Measurements from ENCODE around the gene GIGYF1. TPM values are rescaled to one million over a fixed set of nuclear protein-coding genes. Genes with fewer than 3 reads are reported as not detected.
"Not testable (repeated sequence)": the region's sequence is repeated elsewhere in the genome, so short reads cannot be mapped to it uniquely, and the experiment has no call there.

Gene GIGYF1
- 21.8 and 22.1 TPM in 2 replicates for total RNA-seq (2014; rRNA removed; shearing (Covaris generic))
- polyA plus RNA-seq (2015; cell fraction: cytosol; rRNA removed), result 24.9 and 32.6 TPM in 2 replicates
- 329 and 342 TPM in 2 replicates for polyA plus RNA-seq (2015; cell fraction: nucleus; rRNA removed)

GRCh38 chr7:100694098-100694745, at the start of gene GIGYF1:
Gene GIGYF1 (minus strand): TSS chr7:100694250. CDS start chr7:100688238, 6,012 bp downstream.
- in situ Hi-C loops (cut with HindIII; ENCODE audit: low pct_unique_long_range_greater_than_20kb, low sequenced_read_pairs), result no loop called here
- DNase-seq (ENCODE audit: low read depth, low spot score), result peak; percentile 71

DNA sequence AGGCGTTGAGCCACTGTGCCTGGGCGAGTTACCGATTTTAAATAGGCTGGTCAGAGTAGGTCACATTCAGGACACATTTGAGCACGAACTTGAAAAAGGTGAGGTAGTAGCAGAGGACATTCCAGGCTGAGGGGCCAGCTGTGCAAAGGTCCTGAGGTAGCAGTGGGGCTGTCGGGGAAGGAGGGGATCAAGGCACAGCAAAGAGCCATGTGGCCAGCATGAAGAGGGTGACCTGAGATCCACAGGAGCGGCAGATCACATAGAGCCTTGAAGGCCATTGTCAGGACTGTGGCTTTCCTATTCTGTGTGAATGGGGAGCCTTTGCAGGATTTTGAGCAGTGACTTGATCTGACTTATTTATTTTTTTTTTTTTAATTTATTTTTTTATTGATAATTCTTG, 45.9 kb upstream of the GIGYF1 start:
- in situ Hi-C loops (cut with HindIII; ENCODE audit: low pct_unique_long_range_greater_than_20kb, low sequenced_read_pairs), result no loop called here
- no peak for DNase-seq (ENCODE audit: low read depth, low spot score)

GRCh38 chr7:100736671-100737070, 42.6 kb upstream of the GIGYF1 start:
- no peak for DNase-seq (ENCODE audit: low read depth, low spot score)
- in situ Hi-C loops (cut with HindIII; ENCODE audit: low pct_unique_long_range_greater_than_20kb, low sequenced_read_pairs), result no loop called here

GRCh38 chr7:100735730-100736129, 41.7 kb upstream of the GIGYF1 start:
- no peak for DNase-seq (ENCODE audit: low read depth, low spot score)
- in situ Hi-C loops (cut with HindIII; ENCODE audit: low pct_unique_long_range_greater_than_20kb, low sequenced_read_pairs), result no loop called here

DNA sequence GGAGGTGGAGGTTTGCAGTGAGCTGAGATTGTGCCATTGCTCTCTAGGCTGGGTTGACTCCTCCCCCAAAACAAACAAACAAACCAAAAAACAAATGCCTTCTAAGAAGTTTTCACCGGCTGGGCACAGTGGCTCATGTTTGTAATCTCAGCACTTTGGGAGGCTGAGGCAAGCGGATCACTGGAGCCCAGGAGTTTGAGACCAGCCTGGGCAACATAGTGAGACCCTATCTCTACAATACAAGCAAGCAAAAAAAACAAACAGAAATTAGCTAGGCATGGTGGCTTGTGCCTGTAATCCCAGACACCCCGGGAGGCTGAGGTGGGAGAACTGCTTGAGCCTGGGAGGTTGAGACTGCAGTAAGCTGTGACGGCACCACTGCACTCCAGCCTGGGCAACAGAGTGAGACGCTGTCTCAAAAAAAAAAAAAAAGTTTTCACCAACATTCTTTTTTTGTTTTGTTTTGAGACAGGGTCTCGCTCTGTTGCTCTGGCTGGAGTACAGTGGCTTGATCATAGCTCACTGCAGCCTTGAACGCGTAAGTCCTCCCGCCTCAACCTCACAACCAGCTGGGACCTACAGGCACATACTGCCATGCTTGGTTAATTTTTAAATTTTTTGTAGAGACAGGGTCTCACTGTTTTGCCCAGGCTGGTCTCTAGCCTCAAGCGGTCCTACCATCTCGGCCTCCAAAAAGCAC, 38.0 kb upstream of the GIGYF1 start:
- no peak for DNase-seq (ENCODE audit: low read depth, low spot score)
- in situ Hi-C loops (cut with HindIII; ENCODE audit: low pct_unique_long_range_greater_than_20kb, low sequenced_read_pairs), result no loop called here

- in situ Hi-C loops (cut with HindIII; ENCODE audit: low pct_unique_long_range_greater_than_20kb, low sequenced_read_pairs), result no loop called here
Measured at GRCh38 chr7:100730136-100730800, 36.2 kb upstream of the GIGYF1 start.

GRCh38 chr7:100728196-100728595, 34.1 kb upstream of the GIGYF1 start:
- in situ Hi-C loops (cut with HindIII; ENCODE audit: low pct_unique_long_range_greater_than_20kb, low sequenced_read_pairs), result no loop called here
- no peak for DNase-seq (ENCODE audit: low read depth, low spot score)

More at GRCh38 chr7:100730136-100730800, 36.2 kb upstream of the GIGYF1 start:
- DNase-seq (ENCODE audit: low read depth, low spot score), result no peak

GRCh38 chr7:100726996-100727761, 33.1 kb upstream of the GIGYF1 start:
- in situ Hi-C loops (cut with HindIII; ENCODE audit: low pct_unique_long_range_greater_than_20kb, low sequenced_read_pairs), result no loop called here
- no peak for DNase-seq (ENCODE audit: low read depth, low spot score)

DNA sequence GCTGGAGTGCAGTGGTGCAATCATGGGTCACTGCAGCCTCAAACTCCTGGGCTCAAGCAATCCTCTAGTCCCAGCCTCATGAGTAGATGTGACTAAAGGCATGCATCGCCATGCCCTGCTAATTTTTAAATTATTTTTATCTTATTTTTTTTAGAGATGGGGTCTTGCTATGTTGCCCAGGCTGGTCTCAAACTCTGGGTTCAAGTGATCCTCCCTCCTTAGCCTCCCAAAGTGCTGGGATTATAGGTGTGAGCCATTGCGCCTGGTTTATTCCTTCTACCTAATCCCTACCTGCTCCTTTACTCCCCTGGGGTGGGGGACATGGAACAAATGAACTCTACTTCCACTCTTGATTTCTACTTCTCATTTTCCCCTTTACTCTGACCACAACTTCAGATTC, 30.3 kb upstream of the GIGYF1 start:
- in situ Hi-C loops (cut with HindIII; ENCODE audit: low pct_unique_long_range_greater_than_20kb, low sequenced_read_pairs), result not testable (repeated sequence)

GRCh38 chr7:100723732-100724275, 29.8 kb upstream of the GIGYF1 start:
- DNase-seq (ENCODE audit: low read depth, low spot score), result no peak
- in situ Hi-C loops (cut with HindIII; ENCODE audit: low pct_unique_long_range_greater_than_20kb, low sequenced_read_pairs), result no loop called here

More for the DNA sequence above, 30.3 kb upstream of the GIGYF1 start:
- not testable (repeated sequence) for DNase-seq (ENCODE audit: low read depth, low spot score)

GRCh38 chr7:100722480-100723212, 28.6 kb upstream of the GIGYF1 start:
- no peak for DNase-seq (ENCODE audit: low read depth, low spot score)
- in situ Hi-C loops (cut with HindIII; ENCODE audit: low pct_unique_long_range_greater_than_20kb, low sequenced_read_pairs), result no loop called here

GRCh38 chr7:100721505-100721812, 27.4 kb upstream of the GIGYF1 start:
- DNase-seq (ENCODE audit: low read depth, low spot score), result no peak
- in situ Hi-C loops (cut with HindIII; ENCODE audit: low pct_unique_long_range_greater_than_20kb, low sequenced_read_pairs), result no loop called here

GRCh38 chr7:100720671-100721504, 26.8 kb upstream of the GIGYF1 start:
- in situ Hi-C loops (cut with HindIII; ENCODE audit: low pct_unique_long_range_greater_than_20kb, low sequenced_read_pairs), result no loop called here
- no peak for DNase-seq (ENCODE audit: low read depth, low spot score)

DNA sequence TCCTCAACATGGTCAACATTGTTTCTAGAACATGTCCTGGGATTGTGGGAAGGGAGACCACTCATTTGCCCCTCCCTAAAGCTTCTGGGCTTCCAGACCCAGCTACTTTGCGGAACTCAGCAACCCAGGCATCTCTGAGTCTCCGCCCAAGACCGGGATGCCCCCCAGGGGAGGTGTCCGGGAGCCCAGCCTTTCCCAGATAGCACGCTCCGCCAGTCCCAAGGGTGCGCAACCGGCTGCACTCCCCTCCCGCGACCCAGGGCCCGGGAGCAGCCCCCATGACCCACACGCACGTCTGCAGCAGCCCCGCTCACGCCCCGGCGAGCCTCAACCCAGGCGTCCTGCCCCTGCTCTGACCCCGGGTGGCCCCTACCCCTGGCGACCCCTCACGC, 26.2 kb upstream of the GIGYF1 start, which contains the start of gene EPO:
Gene EPO (plus strand): TSS at position 190 of the 392 bp plus-strand sequence. CDS start 513 bp downstream, outside the sequence.
- in situ Hi-C loops (cut with HindIII; ENCODE audit: low pct_unique_long_range_greater_than_20kb, low sequenced_read_pairs), result no loop called here
- no peak for DNase-seq (ENCODE audit: low read depth, low spot score)

- peak; percentile 48 for DNase-seq (ENCODE audit: low read depth, low spot score)
- in situ Hi-C loops (cut with HindIII; ENCODE audit: low pct_unique_long_range_greater_than_20kb, low sequenced_read_pairs), result no loop called here
Measured at GRCh38 chr7:100719523-100720278, 25.7 kb upstream of the GIGYF1 start.
